Body of pancreas (tissue), 4 donors: Measurements from ENCODE around the gene SHH.

Experiments
- POLR2A ChIP-seq, 3 donors: fragments of 450-650 bp; IDR thresholded peaks; one replicate each; pipeline ENCODE4 v1.6.1; 2016; ENCODE audit warnings: antibody characterized with exemption in 3 of 3, mild to moderate bottlenecking in 2 of 3
- TF ChIP-seq, protein P1 (sequence below), 7 experiments: fragments of 450-650 bp in 4 of 7; fragments of 200-600 bp in 3 of 7; sonication (generic) in 3 of 7; IDR thresholded peaks; one replicate each; pipeline ENCODE4 v1.5.1; 2016 to 2019; ENCODE audit warnings: antibody characterized with exemption in 7 of 7

DNA sequence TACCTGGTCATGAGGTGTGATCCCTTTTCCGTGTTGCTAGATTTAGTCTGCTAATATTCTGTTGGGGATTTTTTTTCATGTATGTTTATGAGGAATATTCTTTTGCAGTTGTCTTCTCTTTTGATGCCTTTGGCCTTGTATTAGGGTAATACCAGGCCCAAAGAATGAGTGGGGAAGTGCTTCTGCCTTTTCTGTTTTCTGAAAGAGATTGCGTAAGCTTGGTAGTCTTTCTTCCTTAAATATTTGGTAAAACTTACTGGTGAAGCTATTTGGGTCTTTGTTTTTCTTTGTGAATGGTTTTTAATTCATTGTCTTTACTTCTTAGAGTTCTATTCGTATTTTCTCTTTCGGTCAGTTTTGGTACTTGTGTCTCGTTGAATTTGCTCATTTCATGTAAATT lies 51.1 kb downstream of the SHH start:
- TF ChIP-seq, protein P1, sequence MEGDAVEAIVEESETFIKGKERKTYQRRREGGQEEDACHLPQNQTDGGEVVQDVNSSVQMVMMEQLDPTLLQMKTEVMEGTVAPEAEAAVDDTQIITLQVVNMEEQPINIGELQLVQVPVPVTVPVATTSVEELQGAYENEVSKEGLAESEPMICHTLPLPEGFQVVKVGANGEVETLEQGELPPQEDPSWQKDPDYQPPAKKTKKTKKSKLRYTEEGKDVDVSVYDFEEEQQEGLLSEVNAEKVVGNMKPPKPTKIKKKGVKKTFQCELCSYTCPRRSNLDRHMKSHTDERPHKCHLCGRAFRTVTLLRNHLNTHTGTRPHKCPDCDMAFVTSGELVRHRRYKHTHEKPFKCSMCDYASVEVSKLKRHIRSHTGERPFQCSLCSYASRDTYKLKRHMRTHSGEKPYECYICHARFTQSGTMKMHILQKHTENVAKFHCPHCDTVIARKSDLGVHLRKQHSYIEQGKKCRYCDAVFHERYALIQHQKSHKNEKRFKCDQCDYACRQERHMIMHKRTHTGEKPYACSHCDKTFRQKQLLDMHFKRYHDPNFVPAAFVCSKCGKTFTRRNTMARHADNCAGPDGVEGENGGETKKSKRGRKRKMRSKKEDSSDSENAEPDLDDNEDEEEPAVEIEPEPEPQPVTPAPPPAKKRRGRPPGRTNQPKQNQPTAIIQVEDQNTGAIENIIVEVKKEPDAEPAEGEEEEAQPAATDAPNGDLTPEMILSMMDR (IDR thresholded peaks at IDR 0.05): no peak
- TF ChIP-seq POLR2A (IDR thresholded peaks at IDR 0.05): no peak
